ENCODE measurements around the gene LIPC. TPM values are rescaled to one million over a fixed set of nuclear protein-coding genes. Genes with fewer than 3 reads are reported as not detected.

The LIPC gene
- total and polyA plus RNA-seq, 2 donors (not counting 3 experiments of a cell fraction or from before 2014, with no cell fraction given), result not detected

DNA sequence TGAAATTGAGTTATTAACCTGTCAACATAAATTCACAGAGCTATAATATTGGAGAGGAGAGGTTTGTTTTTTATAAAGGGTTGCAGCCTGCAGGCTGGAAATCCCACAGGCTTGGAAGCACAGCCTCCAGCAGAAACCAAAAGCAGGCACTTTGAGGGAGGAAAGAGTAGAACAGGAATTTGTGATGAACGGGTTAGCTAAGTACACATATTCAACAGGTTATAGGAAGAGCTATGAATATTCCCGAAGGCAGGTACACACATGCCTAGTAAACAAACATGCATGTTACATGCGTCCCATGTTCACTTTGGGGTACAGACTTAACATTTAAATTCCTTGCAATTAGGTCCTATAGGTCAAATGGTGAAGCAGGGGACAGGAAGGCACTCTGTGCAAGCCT is 25.9 kb upstream of the LIPC start:
- Histone ChIP-seq H3K9me3 (replicated peaks; ENCODE audit: control insufficient read depth, insufficient read depth, low read length) (no peaks in the 10 kb centered on the region), H3K4me3 (replicated peaks in 1 of 3; ENCODE audit: insufficient read depth in 1 of 3, low read depth in 1 of 3, low read length in 3 of 3) (no peak overlapping the region), H3K27ac (ENCODE audit: insufficient read depth, low read depth, low read length) (no peak overlapping the region), H3K27me3 (ENCODE audit: control insufficient read depth in 2 of 2, insufficient read depth in 2 of 2, low read length in 2 of 2) (peaks cover 11 to 16% of the 10 kb centered on the region in 2 experiments), H3K79me2 (ENCODE audit: control insufficient read depth, insufficient read depth, low read length) (no peaks in the 10 kb centered on the region), H2AFZ (ENCODE audit: low read depth, low read length) (no peak overlapping the region), H4K20me1 (replicated peaks; ENCODE audit: control insufficient read depth, extremely low read depth, insufficient read depth, low read length) (no peaks in the 10 kb centered on the region), H3K4me1 (ENCODE audit: control insufficient read depth, extremely low read depth, insufficient read depth, low read length) (no peaks in the 10 kb centered on the region), H3K4me2 (ENCODE audit: insufficient read depth, low read length) (no peak overlapping the region), H3K36me3 (ENCODE audit: control insufficient read depth in 2 of 2, extremely low read depth in 1 of 2, insufficient read depth in 2 of 2, low read length in 2 of 2) (no peaks in the 10 kb centered on the region), H3K9me1 (replicated peaks; ENCODE audit: control insufficient read depth, extremely low read depth, insufficient read depth, low read length) (no peaks in the 10 kb centered on the region), H3K9ac (replicated peaks; ENCODE audit: extremely low read depth, insufficient read depth, low read length) (no peak overlapping the region)
- no TSS peak for BruUV-seq (replicated peaks)
- dilution Hi-C loops (cut with MboI; ENCODE audit: extremely low pct_ligation_motif_present, low sequenced_read_pairs), result no loop called here
- TF ChIP-seq GATA2 (IDR thresholded peaks at IDR 0.05; ENCODE audit: insufficient read depth, insufficient read length, low read depth, low read length), result no peak
- TF ChIP-seq, protein P1, sequence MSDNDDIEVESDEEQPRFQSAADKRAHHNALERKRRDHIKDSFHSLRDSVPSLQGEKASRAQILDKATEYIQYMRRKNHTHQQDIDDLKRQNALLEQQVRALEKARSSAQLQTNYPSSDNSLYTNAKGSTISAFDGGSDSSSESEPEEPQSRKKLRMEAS (IDR thresholded peaks at IDR 0.05; ENCODE audit: insufficient read depth, insufficient read length), result no peak
- no peak for TF ChIP-seq CTCF (IDR thresholded peaks at IDR 0.05; ENCODE audit: extremely low read depth in 1 of 2, insufficient read depth in 1 of 2, low read depth in 1 of 2, low read length in 2 of 2)
- no peak for TF ChIP-seq EZH2 (IDR thresholded peaks at IDR 0.05; ENCODE audit: borderline replicate concordance, low read depth, low read length, severe bottlenecking)
- TF ChIP-seq POLR2A (IDR thresholded peaks at IDR 0.05; ENCODE audit: low read depth, low read length), result no peak
- no peak for TF ChIP-seq JUN (IDR thresholded peaks at IDR 0.05; ENCODE audit: borderline replicate concordance, insufficient read depth, insufficient read length, low read depth)
- no peak for TF ChIP-seq FOS (IDR thresholded peaks at IDR 0.05; ENCODE audit: borderline replicate concordance, insufficient read depth, low read length)
- no peak for TF ChIP-seq POLR2AphosphoS5 (IDR thresholded peaks at IDR 0.05; ENCODE audit: insufficient read depth, low read depth, low read length)
- TF ChIP-seq MYC (IDR thresholded peaks at IDR 0.05; ENCODE audit: low read depth, low read length), result no peak
- intact Hi-C loops (cut with micrococcal nuclease), result no loop called here
- CTCF ChIA-PET, result no interaction called here
- FAIRE-seq (no peak), DNase-seq (ENCODE audit: low read depth, low spot score) (no peak)
- POLR2A ChIA-PET, result no interaction called here

Data from endothelial cell of umbilical vein (primary cell).